T-helper 17 cell (primary cell): ENCODE results near the gene PTPRN2. TPM values are rescaled to one million over a fixed set of nuclear protein-coding genes. Genes with fewer than 3 reads are reported as not detected.

Experiments used
- ATAC-seq: fragments of 150-1000 bp; cut with Tn5 transposase; 2 replicates; pipeline ENCODE4 v1.10.0; 2021; ENCODE audit warnings: mild to moderate bottlenecking, moderate library complexity
- DNase-seq, 3 donors: peaks; one replicate each; pipeline versions ENCODE4 v3.0.0 to v3.0.0-alpha.2; 2020 to 2021
- H3K9me3 ChIP-seq: one replicate; pipeline ENCODE4 v1.7.0; 2013; ENCODE audit warnings: low read length, mild to moderate bottlenecking; ENCODE audit not compliant: control insufficient read depth, poor library complexity, severe bottlenecking
- H3K27ac Mint-ChIP-seq: one replicate; pipeline ENCODE4 v1.8.0; 2022; ENCODE audit warnings: mild to moderate bottlenecking, moderate library complexity, mixed read lengths
- H3K27me3 Mint-ChIP-seq: one replicate; pipeline ENCODE4 v1.8.0; 2022; ENCODE audit warnings: mixed read lengths
- H3K36me3 Mint-ChIP-seq: one replicate; pipeline ENCODE4 v1.8.0; 2022; ENCODE audit warnings: low read depth, mixed read lengths
- H3K4me1 Mint-ChIP-seq: one replicate; pipeline ENCODE4 v1.8.0; 2022; ENCODE audit warnings: mild to moderate bottlenecking, mixed read lengths
- H3K4me3 Mint-ChIP-seq: one replicate; pipeline ENCODE4 v1.8.0; 2022; ENCODE audit warnings: mild to moderate bottlenecking, moderate library complexity, mixed read lengths
- total RNA-seq, 4 donors: library from RNA in 2 of 4; stranded (reverse) in 2 of 4; gene quantifications; one replicate each; pipeline ENCODE4 v1.2.3 and lab custom pipeline; 2022 to 2026

The PTPRN2 gene
- total RNA-seq, 2 donors from 2014 or later = 0.42 to 0.57 TPM

GRCh38 chr7:157757211-157757610 is 830.4 kb downstream of the PTPRN2 start:
- H3K27ac Mint-ChIP-seq = no peak overlapping the region
- H3K4me1 Mint-ChIP-seq = peaks cover 7% of the 10 kb centered on the region
- H3K36me3 Mint-ChIP-seq = no peaks in the 10 kb centered on the region
- no peak overlapping the region for H3K4me3 Mint-ChIP-seq
- DNase-seq (no peak), ATAC-seq (no peak)
- H3K9me3 ChIP-seq = no peaks in the 10 kb centered on the region
- H3K27me3 Mint-ChIP-seq = peaks cover 16% of the 10 kb centered on the region

DNA sequence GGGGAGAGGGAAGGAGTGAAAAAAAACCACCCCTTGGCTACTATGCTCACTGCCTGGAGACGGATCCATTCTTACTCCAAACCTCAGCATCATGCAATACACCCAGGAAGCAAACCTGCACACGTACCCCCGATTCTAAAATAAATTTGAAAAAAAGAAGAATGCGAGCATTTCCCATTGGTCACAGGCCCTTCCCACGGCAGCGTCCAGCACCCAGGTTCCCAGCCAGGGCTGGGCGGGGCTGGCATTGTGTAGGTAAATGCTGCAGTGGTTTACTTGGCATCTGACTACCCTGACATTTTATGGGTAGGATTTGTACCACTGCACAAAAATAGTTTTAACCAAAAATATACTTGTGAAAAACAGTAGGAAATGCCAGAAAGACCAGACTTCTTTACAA is 831.9 kb downstream of the PTPRN2 start:
- H3K9me3 ChIP-seq = no peaks in the 10 kb centered on the region
- H3K36me3 Mint-ChIP-seq = no peaks in the 10 kb centered on the region

GRCh38 chr7:157754416-157754790 is 833.2 kb downstream of the PTPRN2 start:
- Mint-ChIP-seq H3K27ac (peak overlapping the region; percentile 4), H3K36me3 (no peaks in the 10 kb centered on the region), H3K4me1 (peaks cover 3% of the 10 kb centered on the region), H3K27me3 (peaks cover 10% of the 10 kb centered on the region), H3K4me3 (no peak overlapping the region)
- ATAC-seq (no peak), DNase-seq (no peak)
- no peaks in the 10 kb centered on the region for H3K9me3 ChIP-seq

More for the DNA sequence above, 831.9 kb downstream of the PTPRN2 start:
- DNase-seq (no peak), ATAC-seq (no peak)
- peaks cover 7% of the 10 kb centered on the region for H3K4me1 Mint-ChIP-seq
- H3K4me3 Mint-ChIP-seq = no peak overlapping the region
- no peak overlapping the region for H3K27ac Mint-ChIP-seq
- H3K27me3 Mint-ChIP-seq = peaks cover 14% of the 10 kb centered on the region

DNA sequence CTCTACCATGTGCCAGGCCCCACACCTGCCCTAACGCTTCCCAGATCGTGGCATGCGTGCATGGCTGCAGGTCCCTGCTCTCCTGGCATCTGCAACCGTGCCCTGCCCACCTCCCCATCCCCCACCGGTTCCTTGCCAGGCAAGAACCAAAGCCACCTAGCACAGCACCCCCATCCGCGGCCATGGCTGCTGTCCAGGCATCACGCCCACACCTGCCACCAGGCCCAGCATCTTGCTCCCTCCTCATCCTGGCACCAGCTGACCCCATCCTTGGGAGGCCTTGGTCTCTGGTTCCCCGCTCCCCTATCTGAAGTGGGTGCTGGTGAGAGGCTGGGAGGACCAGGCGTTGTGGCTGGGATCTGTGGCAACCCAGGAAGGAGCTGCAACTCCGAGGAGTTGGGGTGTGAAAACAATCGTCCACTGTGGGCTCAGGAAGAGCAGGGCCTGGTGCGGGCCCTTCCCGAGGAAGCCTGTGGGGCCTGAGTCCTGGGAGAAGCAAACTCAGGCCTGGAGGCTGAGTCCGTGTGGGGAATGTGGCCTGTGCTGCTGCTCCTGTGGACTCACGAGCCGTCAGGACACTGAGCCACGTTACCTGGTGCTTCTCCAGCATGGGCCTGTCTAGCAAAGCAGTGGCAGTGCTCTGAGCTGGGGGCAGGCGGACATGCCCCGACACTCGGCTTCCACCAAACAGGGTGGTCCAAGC is 833.8 kb downstream of the PTPRN2 start:
- Mint-ChIP-seq H3K4me1 (peaks cover 3% of the 10 kb centered on the region), H3K27ac (no peak overlapping the region), H3K27me3 (peaks cover 10% of the 10 kb centered on the region), H3K4me3 (no peak overlapping the region), H3K36me3 (no peaks in the 10 kb centered on the region)
- DNase-seq (no peak), ATAC-seq (no peak)
- no peaks in the 10 kb centered on the region for H3K9me3 ChIP-seq

DNA sequence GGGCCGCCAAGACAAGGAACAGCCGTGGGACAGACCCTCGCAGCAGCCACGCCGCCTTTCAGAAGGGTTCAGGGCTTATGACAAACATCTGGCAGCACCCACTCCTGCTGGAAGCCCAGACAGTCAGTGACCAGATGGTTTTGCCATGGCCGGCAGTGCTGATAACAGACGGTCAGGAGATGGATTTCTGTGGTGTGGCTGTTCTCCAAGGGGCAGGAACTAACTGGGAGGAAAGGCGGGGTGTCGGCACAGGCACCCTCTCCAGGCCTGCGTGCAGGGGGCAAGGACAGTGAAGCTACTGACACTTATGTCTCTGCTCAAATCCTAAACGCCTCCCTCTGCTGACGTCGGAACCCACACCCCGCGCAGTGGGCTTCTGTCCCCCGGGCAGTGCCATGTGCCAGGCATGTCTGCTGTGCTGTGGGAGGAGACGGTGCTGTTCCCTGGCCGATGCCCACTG is 834.8 kb downstream of the PTPRN2 start:
- Mint-ChIP-seq H3K4me1 (peaks cover 3% of the 10 kb centered on the region), H3K27me3 (peaks cover 10% of the 10 kb centered on the region), H3K36me3 (no peaks in the 10 kb centered on the region), H3K27ac (no peak overlapping the region), H3K4me3 (no peak overlapping the region)
- no peaks in the 10 kb centered on the region for H3K9me3 ChIP-seq
- no peak for DNase-seq
- ATAC-seq = no peak

DNA sequence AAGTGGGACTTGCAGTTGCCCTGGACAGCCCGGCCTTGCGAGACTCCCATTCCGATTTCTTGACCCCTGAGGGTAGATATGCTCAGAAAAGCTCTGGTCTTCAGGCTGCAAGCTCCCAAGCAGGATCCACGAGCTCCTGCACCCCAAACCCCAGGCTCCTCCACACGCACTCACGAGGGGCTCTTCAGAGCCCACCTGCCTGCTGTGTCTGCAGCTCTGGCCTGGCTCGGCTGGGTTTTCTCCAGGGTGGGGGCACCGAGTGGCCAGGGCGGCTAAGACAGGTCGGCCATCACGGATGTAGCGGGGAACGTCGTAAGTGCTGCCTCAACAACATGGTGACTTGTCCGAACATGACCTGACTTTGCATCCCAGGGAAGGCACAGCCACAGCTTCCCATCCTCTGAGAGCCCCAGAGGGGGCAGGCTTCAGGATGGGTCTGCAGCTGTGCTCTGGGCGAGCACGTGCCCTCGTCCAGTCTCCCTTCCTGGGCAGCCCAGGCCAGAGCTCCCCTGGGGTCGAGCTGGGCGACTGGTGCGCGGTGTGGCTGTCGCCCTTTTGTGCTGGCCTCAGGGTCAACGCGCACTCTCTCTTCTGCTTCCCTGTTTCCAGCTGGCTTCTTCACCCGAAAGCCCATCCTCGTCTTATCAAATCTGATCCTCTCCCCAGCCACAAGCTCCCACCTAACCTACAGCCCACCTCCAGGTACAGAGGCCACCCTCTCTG is 835.5 kb downstream of the PTPRN2 start:
- Mint-ChIP-seq H3K4me1 (peaks cover 3% of the 10 kb centered on the region), H3K27ac (no peak overlapping the region), H3K27me3 (peaks cover 10% of the 10 kb centered on the region), H3K4me3 (no peak overlapping the region), H3K36me3 (no peaks in the 10 kb centered on the region)
- ATAC-seq = no peak
- DNase-seq = no peak
- no peaks in the 10 kb centered on the region for H3K9me3 ChIP-seq

GRCh38 chr7:157751406-157751805 is 836.2 kb downstream of the PTPRN2 start:
- Mint-ChIP-seq H3K27ac (no peak overlapping the region), H3K4me1 (peaks cover 3% of the 10 kb centered on the region), H3K36me3 (no peaks in the 10 kb centered on the region), H3K4me3 (no peak overlapping the region), H3K27me3 (peaks cover 10% of the 10 kb centered on the region)
- DNase-seq (no peak), ATAC-seq (no peak)
- no peaks in the 10 kb centered on the region for H3K9me3 ChIP-seq

DNA sequence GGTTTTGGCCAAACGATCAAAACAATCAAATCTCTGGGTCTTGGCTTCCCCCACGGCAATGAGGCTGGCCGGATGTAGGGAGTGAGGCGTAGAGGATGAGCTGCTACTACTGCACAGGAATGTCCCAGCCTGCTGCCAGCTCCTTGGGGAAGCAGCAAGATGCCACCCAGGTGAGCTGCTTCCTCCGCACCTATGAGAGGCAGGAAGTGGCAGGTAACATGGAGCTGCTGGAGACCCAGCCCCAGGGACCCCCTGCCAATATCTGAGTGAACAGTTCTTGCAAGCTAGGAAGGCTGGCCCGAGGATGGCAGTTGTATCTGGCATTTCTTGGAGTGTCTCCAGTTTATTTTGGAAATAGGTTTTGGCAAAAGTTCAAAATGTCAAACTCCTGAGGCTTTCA is 837.3 kb downstream of the PTPRN2 start:
- DNase-seq (no peak), ATAC-seq (no peak)
- no peak overlapping the region for H3K4me3 Mint-ChIP-seq
- peaks cover 3% of the 10 kb centered on the region for H3K4me1 Mint-ChIP-seq
- no peaks in the 10 kb centered on the region for H3K36me3 Mint-ChIP-seq
- H3K27me3 Mint-ChIP-seq = peaks cover 10% of the 10 kb centered on the region
- no peaks in the 10 kb centered on the region for H3K9me3 ChIP-seq
- H3K27ac Mint-ChIP-seq = no peak overlapping the region

DNA sequence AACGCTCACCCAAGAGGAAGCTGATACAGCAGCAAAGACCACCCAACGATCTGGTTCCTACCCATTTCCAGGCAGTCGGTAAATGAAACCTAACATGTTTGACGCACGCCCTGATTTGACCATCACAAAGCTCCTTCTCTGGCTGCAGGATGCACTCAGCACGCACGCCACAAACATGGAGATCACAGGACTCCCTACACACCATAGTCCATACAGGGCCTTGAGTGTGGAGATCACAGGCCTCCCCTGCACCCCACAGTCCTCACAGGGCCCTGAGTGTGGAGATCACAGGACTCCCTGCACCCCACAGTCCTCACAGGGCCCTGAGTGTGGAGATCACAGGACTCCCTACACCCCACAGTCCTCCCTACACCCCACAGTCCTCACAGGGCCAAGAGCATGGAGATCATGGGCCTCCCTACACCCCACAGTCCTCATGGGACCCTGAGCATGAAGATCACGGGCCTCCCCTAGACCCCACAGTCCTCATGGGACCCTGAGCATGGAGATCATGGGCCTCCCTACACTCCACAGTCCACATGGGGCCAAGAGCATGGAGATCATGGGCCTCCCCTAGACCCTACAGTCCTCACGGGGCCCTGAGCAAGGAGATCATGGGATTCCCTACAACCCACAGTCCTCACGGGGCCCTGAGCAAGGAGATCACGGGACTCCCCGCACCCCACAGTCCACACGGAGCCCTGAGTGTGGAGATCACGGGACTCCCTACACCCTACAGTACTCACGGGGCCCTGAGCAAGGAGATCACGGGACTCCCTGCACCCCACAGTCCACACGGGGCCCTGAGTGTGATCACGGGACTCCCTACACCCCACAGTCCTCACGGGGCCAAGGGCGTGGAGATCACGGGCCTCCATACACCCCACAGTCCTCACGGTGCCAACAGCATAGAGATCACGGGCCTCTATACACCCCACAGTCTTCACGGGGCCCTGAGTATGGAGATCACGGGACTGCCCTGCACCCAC is 841.6 kb downstream of the PTPRN2 start:
- peaks cover 16% of the 10 kb centered on the region for H3K27me3 Mint-ChIP-seq
- H3K9me3 ChIP-seq = no peaks in the 10 kb centered on the region
- ATAC-seq (no peak), DNase-seq (no peak)
- H3K4me1 Mint-ChIP-seq = no peaks in the 10 kb centered on the region
- H3K4me3 Mint-ChIP-seq = no peak overlapping the region
- no peak overlapping the region for H3K27ac Mint-ChIP-seq
- H3K36me3 Mint-ChIP-seq = no peaks in the 10 kb centered on the region

DNA sequence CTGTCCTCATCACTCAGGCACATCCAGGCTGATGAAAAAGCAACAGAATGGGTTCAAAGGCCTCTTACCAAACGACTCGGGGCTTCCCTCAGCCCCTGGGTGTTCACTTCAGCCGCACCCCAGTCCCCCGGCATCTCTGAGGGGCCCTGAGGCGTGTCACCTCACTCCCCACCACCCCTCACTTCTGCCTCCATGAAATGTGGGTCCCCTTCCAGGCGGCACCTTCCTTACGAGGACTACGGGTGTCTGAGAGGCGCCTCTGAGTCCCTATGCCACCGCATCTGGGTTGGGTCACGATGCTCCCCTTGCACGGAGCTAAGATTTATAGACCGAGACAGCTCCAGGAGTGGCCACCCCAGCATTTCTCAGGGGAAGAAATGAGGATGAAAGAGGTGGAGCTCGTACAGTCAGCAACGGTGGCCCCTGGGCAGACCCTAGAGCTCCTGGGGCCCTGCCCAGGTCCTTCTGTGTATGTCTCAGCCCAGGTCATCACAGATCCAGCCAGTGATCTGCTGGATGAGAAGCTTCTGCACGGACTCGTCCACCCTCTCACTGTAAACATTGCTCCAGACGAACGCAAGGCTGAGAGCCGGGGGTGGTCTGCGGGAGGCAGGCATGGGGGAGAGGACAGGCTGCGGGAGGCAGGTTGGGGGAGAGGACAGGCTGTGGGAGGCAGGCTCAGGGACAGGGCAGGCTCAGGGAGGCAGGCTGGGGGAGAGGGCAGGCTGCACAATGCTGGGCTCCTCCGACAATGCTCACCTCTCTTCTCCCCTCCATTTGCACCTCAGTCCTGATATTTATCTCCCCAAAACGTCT is 842.6 kb downstream of the PTPRN2 start:
- H3K4me1 Mint-ChIP-seq = no peaks in the 10 kb centered on the region
- H3K9me3 ChIP-seq = no peaks in the 10 kb centered on the region
- H3K27me3 Mint-ChIP-seq = peaks cover 20% of the 10 kb centered on the region
- DNase-seq (no peak), ATAC-seq (no peak)
- no peak overlapping the region for H3K4me3 Mint-ChIP-seq
- no peak overlapping the region for H3K27ac Mint-ChIP-seq
- no peaks in the 10 kb centered on the region for H3K36me3 Mint-ChIP-seq

- Mint-ChIP-seq H3K4me3 (no peak overlapping the region), H3K27me3 (peaks cover 26% of the 10 kb centered on the region), H3K27ac (no peak overlapping the region), H3K4me1 (no peaks in the 10 kb centered on the region), H3K36me3 (no peaks in the 10 kb centered on the region)
- no peak for ATAC-seq
- no peak for DNase-seq
- H3K9me3 ChIP-seq = no peaks in the 10 kb centered on the region
These were observed 843.7 kb downstream of the PTPRN2 start for GRCh38 chr7:157743781-157744525.

- Mint-ChIP-seq H3K4me1 (peaks cover 2% of the 10 kb centered on the region), H3K27me3 (peaks cover 45% of the 10 kb centered on the region), H3K36me3 (no peaks in the 10 kb centered on the region), H3K4me3 (no peak overlapping the region), H3K27ac (no peak overlapping the region)
- ATAC-seq (no peak), DNase-seq (no peak)
- no peaks in the 10 kb centered on the region for H3K9me3 ChIP-seq
These were observed 847.3 kb downstream of the PTPRN2 start for GRCh38 chr7:157740251-157740798.
